K562 (cell line): Measurements from ENCODE around the gene C3. TPM values are rescaled to one million over a fixed set of nuclear protein-coding genes. Genes with fewer than 3 reads are reported as not detected.

Experiments
- BRD4 ChIP-seq: fragments of 200-600 bp; sonication (generic); IDR thresholded peaks from 2 replicates; pipeline ENCODE4 v1.6.1; 2017; ENCODE audit warnings: inconsistent platforms
- CBFB ChIP-seq: sonication (generic); formaldehyde crosslinking; IDR thresholded peaks from 2 replicates; pipeline ENCODE4 v1.4.0; 2020; ENCODE audit warnings: mild to moderate bottlenecking, missing genetic modification reagents
- CCNT2 ChIP-seq: IDR thresholded peaks from 2 replicates; pipeline ENCODE4 v1.6.1; 2011; ENCODE audit warnings: borderline replicate concordance, low read depth, mild to moderate bottlenecking, moderate library complexity, mixed read lengths, low read length; ENCODE audit not compliant: insufficient read length; ENCODE audit errors: extremely low read depth
- EGR1 ChIP-seq: fragments of 450-650 bp; conservative IDR thresholded peaks from 2 replicates; pipeline ENCODE4 v1.6.1; 2017; ENCODE audit warnings: mild to moderate bottlenecking
- ETV5 ChIP-seq: sonication (generic); formaldehyde crosslinking; IDR thresholded peaks from 2 replicates; pipeline ENCODE4 v1.4.0; 2020; ENCODE audit warnings: low read depth, mild to moderate bottlenecking, missing genetic modification reagents
- HMBOX1 ChIP-seq: sonication (generic); IDR thresholded peaks from 2 replicates; pipeline ENCODE4 v1.6.1; 2016
- HOMEZ ChIP-seq: fragments of 250-450 bp; sonication (Bioruptor Pico); IDR thresholded peaks from 2 replicates; pipeline ENCODE4 v1.4.0; 2020; ENCODE audit warnings: mild to moderate bottlenecking, moderate library complexity
- RNF219 ChIP-seq: fragments of 250-450 bp; sonication (Bioruptor Pico); IDR thresholded peaks from 2 replicates; pipeline ENCODE4 v1.5.0; 2022; ENCODE audit warnings: mild to moderate bottlenecking
- STAT5B ChIP-seq: fragments of 250-450 bp; sonication (Bioruptor Pico); IDR thresholded peaks from 2 replicates; pipeline ENCODE4 v1.8.0; 2021; ENCODE audit warnings: mild to moderate bottlenecking, inconsistent platforms
- ZFPM2 ChIP-seq: fragments of 250-450 bp; sonication (Bioruptor Pico); IDR thresholded peaks from 2 replicates; pipeline ENCODE4 v1.5.1; 2022; ENCODE audit warnings: mild to moderate bottlenecking
- ZNF277 ChIP-seq: fragments of 250-450 bp; sonication (Bioruptor Pico); IDR thresholded peaks from 2 replicates; pipeline ENCODE4 v1.8.0; 2022; ENCODE audit warnings: inconsistent platforms, mild to moderate bottlenecking, moderate library complexity, borderline replicate concordance
- ZNF778 ChIP-seq: fragments of 450-650 bp; formaldehyde crosslinking; IDR thresholded peaks from 2 replicates; pipeline ENCODE4 v1.4.0; 2020; ENCODE audit warnings: mild to moderate bottlenecking, moderate library complexity
- polyA plus RNA-seq, 8 experiments: library from polyadenylated mRNA; depleted of rRNA in 4 of 8; stranded (reverse) in 5 of 8; unstranded in 3 of 8; fragments of >200 nt; fragmentation: Nextera tagmentation in 2 of 8; fragmentation: Illumina TruSeq in 1 of 8; extraction: Ambion mirVana in 2 of 8; extraction: Trizol in 1 of 8; gene quantifications; 2 replicates each; pipeline versions ENCODE4 v1.2.1 to v1.2.3, GENCODE V29; 2011 to 2014; ENCODE audit warnings: inconsistent platforms in 1 of 8, missing spikeins in 1 of 8
- total RNA-seq, 7 experiments: library from RNA; depleted of rRNA in 6 of 7; stranded (reverse); fragments of >200 nt in 6 of 7; fragmentation: Illumina TruSeq in 2 of 7; extraction: Trizol in 2 of 7; gene quantifications; 2 replicates each; pipeline versions ENCODE4 v1.2.1 to v1.2.3, GENCODE V29; 2011 to 2021; ENCODE audit warnings: low replicate concordance in 1 of 7
- TF ChIP-seq, protein P1 (sequence below), 3 experiments: fragments of 200-800 bp in 1 of 3; fragments of 250-450 bp in 1 of 3; fragments of 450-650 bp in 1 of 3; sonication (Bioruptor Pico) in 1 of 3; sonication (Bioruptor generic) in 1 of 3; formaldehyde crosslinking in 1 of 3; IDR thresholded peaks; 2 replicates each; pipeline versions ENCODE4 v1.6.1 to v1.8.0; 2016 to 2022; ENCODE audit warnings: mild to moderate bottlenecking in 2 of 3, missing genetic modification characterization in 2 of 3, missing compliant biosample characterization in 1 of 3, moderate library complexity in 1 of 3
- TF ChIP-seq, protein P2 (sequence below): fragments of 250-450 bp; sonication (Bioruptor Pico); IDR thresholded peaks from 2 replicates; pipeline ENCODE4 v1.8.0; 2021; ENCODE audit warnings: moderate library complexity, mild to moderate bottlenecking, inconsistent platforms

The C3 gene
- total and polyA plus RNA-seq, 9 of the 15 experiments (the other 6 are each of a cell fraction or from before 2014, with no cell fraction given): 0.59 to 10.6 (median 2.2) TPM

GRCh38 chr19:6677883-6678689, 42.4 kb downstream of the C3 start (continued):
- TF ChIP-seq, protein P1, sequence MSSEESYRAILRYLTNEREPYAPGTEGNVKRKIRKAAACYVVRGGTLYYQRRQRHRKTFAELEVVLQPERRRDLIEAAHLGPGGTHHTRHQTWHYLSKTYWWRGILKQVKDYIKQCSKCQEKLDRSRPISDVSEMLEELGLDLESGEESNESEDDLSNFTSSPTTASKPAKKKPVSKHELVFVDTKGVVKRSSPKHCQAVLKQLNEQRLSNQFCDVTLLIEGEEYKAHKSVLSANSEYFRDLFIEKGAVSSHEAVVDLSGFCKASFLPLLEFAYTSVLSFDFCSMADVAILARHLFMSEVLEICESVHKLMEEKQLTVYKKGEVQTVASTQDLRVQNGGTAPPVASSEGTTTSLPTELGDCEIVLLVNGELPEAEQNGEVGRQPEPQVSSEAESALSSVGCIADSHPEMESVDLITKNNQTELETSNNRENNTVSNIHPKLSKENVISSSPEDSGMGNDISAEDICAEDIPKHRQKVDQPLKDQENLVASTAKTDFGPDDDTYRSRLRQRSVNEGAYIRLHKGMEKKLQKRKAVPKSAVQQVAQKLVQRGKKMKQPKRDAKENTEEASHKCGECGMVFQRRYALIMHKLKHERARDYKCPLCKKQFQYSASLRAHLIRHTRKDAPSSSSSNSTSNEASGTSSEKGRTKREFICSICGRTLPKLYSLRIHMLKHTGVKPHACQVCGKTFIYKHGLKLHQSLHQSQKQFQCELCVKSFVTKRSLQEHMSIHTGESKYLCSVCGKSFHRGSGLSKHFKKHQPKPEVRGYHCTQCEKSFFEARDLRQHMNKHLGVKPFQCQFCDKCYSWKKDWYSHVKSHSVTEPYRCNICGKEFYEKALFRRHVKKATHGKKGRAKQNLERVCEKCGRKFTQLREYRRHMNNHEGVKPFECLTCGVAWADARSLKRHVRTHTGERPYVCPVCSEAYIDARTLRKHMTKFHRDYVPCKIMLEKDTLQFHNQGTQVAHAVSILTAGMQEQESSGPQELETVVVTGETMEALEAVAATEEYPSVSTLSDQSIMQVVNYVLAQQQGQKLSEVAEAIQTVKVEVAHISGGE (CRISPR knock-in tag; IDR thresholded peaks at IDR 0.05): no peak
- TF ChIP-seq ZNF277 (no peak), ZNF778 (CRISPR knock-in tag) (no peak), ZFPM2 (CRISPR knock-in tag) (no peak), BRD4 (no peak), RNF219 (no peak), HOMEZ (CRISPR knock-in tag) (no peak), EGR1 (peak; percentile 70), ETV5 (no peak), CCNT2 (peak; percentile 35), HMBOX1 (no peak), CBFB (CRISPR knock-in tag) (peak; percentile 34; the same call in 1 of the 2 replicates), STAT5B (CRISPR knock-in tag) (no peak)
- TF ChIP-seq, protein P2, sequence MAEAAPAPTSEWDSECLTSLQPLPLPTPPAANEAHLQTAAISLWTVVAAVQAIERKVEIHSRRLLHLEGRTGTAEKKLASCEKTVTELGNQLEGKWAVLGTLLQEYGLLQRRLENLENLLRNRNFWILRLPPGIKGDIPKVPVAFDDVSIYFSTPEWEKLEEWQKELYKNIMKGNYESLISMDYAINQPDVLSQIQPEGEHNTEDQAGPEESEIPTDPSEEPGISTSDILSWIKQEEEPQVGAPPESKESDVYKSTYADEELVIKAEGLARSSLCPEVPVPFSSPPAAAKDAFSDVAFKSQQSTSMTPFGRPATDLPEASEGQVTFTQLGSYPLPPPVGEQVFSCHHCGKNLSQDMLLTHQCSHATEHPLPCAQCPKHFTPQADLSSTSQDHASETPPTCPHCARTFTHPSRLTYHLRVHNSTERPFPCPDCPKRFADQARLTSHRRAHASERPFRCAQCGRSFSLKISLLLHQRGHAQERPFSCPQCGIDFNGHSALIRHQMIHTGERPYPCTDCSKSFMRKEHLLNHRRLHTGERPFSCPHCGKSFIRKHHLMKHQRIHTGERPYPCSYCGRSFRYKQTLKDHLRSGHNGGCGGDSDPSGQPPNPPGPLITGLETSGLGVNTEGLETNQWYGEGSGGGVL: no peak
